Gastrocnemius medialis (tissue), 4 donors: ENCODE results near the gene PALD1.

Source experiments
- CTCF ChIP-seq, 5 experiments: fragments of 450-650 bp in 3 of 5; fragments of 200-600 bp in 2 of 5; sonication (generic) in 2 of 5; IDR thresholded peaks in 4 of 5; conservative IDR thresholded peaks in 1 of 5; 1 replicate in 4 of 5; 2 replicates in 1 of 5; pipeline ENCODE4 v1.5.1; 2016 to 2019; ENCODE audit warnings: antibody characterized with exemption in 5 of 5, mild to moderate bottlenecking in 3 of 5, moderate library complexity in 3 of 5
- POLR2A ChIP-seq, 2 donors: fragments of 450-650 bp; IDR thresholded peaks; one replicate each; pipeline ENCODE4 v1.6.1; 2017; ENCODE audit warnings: antibody characterized with exemption in 2 of 2, mild to moderate bottlenecking in 2 of 2, moderate library complexity in 2 of 2

GRCh38 chr10:70565556-70566514 is 87.3 kb downstream of the PALD1 start:
- TF ChIP-seq CTCF (IDR thresholded peaks at IDR 0.05 in 4 of 5, conservative IDR thresholded peaks at IDR 0.05 in 1 of 5): no peak
- no peak for TF ChIP-seq POLR2A (IDR thresholded peaks at IDR 0.05)
